Measurements from ENCODE around the gene BAIAP2L2. TPM values are rescaled to one million over a fixed set of nuclear protein-coding genes. Genes with fewer than 3 reads are reported as not detected.

Gene BAIAP2L2
- total and polyA plus RNA-seq, 10 of the 15 experiments (the other 5 are each of a cell fraction or from before 2014, with no cell fraction given) = 0.08 to 0.38 (median 0.14) TPM; not detected in 6

DNA sequence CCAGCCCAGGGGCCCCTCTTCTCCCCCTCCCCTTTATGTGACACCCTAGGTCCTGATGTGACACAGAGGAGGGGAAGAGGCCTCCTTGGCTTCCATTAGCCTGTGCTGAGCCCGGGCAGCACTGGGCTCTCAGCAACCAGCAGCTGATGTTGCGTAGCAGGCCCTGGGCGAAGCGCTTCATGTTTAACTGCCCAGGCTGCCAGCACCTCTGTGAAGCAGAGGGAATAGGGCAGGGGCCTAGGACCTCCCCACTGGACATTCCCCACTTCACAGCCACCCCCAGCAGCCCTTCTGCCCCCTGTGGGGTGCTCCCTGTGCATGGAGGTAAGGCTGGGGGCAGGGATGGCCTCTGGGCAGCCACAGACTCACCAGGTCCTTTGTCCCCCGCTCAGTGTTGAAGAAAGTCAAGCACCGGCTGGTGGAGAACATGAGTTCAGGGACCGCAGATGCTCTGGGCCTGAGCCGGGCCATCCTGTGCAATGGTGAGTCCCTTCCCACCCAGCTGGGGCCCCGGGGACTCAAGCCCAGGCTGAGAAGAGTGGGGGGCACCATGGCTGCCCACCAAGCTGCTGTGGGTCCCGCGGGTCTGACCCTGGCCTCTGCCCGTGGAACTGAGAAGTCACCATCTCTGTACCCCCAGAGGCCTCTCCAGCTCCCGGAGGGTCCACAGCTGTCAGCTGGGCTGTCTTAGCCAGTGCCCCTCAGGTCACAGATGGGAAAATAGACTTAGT lies 41.7 kb downstream of the BAIAP2L2 start:
- no peak overlapping the region for H3K4me3 ChIP-seq
- ChIA-PET RAD21 (ENCODE audit: unreplicated experiment) (interaction anchor here (0.5 to 1.0 kb wide), 3 partner anchors 16 to 188 kb away, joined by 3 to 4 read pairs (median 3); no protein-coding TSS in a partner anchor), POLR2A (interaction anchor here (0.5 kb wide), 1 partner anchor 277 kb away, joined by 6 read pairs; no protein-coding TSS in a partner anchor), CTCF (interaction anchor here (3.1 kb wide), 1 partner anchor 16 kb away, joined by 17 read pairs; no protein-coding TSS in a partner anchor), SMC1A (ENCODE audit: uncharacterized antibody, unreplicated experiment) (interaction anchor here (0.9 kb wide), 1 partner anchor 60 kb away, joined by 3 read pairs; no protein-coding TSS in a partner anchor)
- no peaks in the 10 kb centered on the region for H4K20me1 ChIP-seq (ENCODE audit: control insufficient read depth, insufficient read depth)
- H3K79me2 ChIP-seq (ENCODE audit: control insufficient read depth, insufficient read depth, low read length) = no peaks in the 10 kb centered on the region
- H2AFZ ChIP-seq (ENCODE audit: control insufficient read depth, low read depth, low read length) = no peak overlapping the region
- H3K27me3 ChIP-seq (replicated peaks in 1 of 2; ENCODE audit: control insufficient read depth in 2 of 2, insufficient read depth in 2 of 2, low read length in 1 of 2) = no peaks in the 10 kb centered on the region
- DNase-seq (ENCODE audit: low read depth, low spot score) (no peak), FAIRE-seq (no peak), ATAC-seq (no peak)
- 83% methylated on average over 13 of the region's 13 CpGs for WGBS (ENCODE audit: insufficient coverage, insufficient replicate concordance, low lambda C conversion rate, missing lambda C conversion rate)
- in situ Hi-C loops (cut with MboI) = no loop called here
- H3K27ac ChIP-seq (ENCODE audit: control insufficient read depth, insufficient read depth) = no peak overlapping the region
- TF ChIP-seq NRF1 (conservative IDR thresholded peaks at IDR 0.05; ENCODE audit: low read depth, low read length) (no peak), ZBED1 (IDR thresholded peaks at IDR 0.05; ENCODE audit: borderline replicate concordance) (no peak), MTA2 (IDR thresholded peaks at IDR 0.05; ENCODE audit: low read depth) (no peak), HCFC1 (IDR thresholded peaks at IDR 0.05; ENCODE audit: low read length) (no peak), RBBP5 (conservative IDR thresholded peaks at IDR 0.05) (no peak), SP1 (IDR thresholded peaks at IDR 0.05; ENCODE audit: low read depth, low read length) (no peak), BRCA1 (IDR thresholded peaks at IDR 0.05; ENCODE audit: low read depth, low read length) (no peak), BHLHE40 (IDR thresholded peaks at IDR 0.05; ENCODE audit: borderline replicate concordance in 1 of 2, low read depth in 2 of 2, low read length in 1 of 2) (no peak), WRNIP1 (IDR thresholded peaks at IDR 0.05; ENCODE audit: borderline replicate concordance, low read depth, low read length) (no peak), ASH2L (IDR thresholded peaks at IDR 0.05; ENCODE audit: borderline replicate concordance, low read depth) (no peak), PAX5 (IDR thresholded peaks at IDR 0.05; ENCODE audit: borderline replicate concordance, low read depth, low read length) (no peak), SRF (IDR thresholded peaks at IDR 0.05; ENCODE audit: low read depth in 2 of 2, low read length in 2 of 2) (no peak), FOXM1 (IDR thresholded peaks at IDR 0.05; ENCODE audit: low read depth, low read length) (no peak), NBN (IDR thresholded peaks at IDR 0.05) (no peak), FOXK2 (IDR thresholded peaks at IDR 0.05) (no peak), RCOR1 (conservative IDR thresholded peaks at IDR 0.05; ENCODE audit: low read depth, low read length) (no peak)
- TF ChIP-seq, protein P1, sequence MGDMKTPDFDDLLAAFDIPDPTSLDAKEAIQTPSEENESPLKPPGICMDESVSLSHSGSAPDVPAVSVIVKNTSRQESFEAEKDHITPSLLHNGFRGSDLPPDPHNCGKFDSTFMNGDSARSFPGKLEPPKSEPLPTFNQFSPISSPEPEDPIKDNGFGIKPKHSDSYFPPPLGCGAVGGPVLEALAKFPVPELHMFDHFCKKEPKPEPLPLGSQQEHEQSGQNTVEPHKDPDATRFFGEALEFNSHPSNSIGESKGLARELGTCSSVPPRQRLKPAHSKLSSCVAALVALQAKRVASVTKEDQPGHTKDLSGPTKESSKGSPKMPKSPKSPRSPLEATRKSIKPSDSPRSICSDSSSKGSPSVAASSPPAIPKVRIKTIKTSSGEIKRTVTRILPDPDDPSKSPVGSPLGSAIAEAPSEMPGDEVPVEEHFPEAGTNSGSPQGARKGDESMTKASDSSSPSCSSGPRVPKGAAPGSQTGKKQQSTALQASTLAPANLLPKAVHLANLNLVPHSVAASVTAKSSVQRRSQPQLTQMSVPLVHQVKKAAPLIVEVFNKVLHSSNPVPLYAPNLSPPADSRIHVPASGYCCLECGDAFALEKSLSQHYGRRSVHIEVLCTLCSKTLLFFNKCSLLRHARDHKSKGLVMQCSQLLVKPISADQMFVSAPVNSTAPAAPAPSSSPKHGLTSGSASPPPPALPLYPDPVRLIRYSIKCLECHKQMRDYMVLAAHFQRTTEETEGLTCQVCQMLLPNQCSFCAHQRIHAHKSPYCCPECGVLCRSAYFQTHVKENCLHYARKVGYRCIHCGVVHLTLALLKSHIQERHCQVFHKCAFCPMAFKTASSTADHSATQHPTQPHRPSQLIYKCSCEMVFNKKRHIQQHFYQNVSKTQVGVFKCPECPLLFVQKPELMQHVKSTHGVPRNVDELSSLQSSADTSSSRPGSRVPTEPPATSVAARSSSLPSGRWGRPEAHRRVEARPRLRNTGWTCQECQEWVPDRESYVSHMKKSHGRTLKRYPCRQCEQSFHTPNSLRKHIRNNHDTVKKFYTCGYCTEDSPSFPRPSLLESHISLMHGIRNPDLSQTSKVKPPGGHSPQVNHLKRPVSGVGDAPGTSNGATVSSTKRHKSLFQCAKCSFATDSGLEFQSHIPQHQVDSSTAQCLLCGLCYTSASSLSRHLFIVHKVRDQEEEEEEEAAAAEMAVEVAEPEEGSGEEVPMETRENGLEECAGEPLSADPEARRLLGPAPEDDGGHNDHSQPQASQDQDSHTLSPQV (IDR thresholded peaks at IDR 0.05) = no peak
- TF ChIP-seq, protein P2, sequence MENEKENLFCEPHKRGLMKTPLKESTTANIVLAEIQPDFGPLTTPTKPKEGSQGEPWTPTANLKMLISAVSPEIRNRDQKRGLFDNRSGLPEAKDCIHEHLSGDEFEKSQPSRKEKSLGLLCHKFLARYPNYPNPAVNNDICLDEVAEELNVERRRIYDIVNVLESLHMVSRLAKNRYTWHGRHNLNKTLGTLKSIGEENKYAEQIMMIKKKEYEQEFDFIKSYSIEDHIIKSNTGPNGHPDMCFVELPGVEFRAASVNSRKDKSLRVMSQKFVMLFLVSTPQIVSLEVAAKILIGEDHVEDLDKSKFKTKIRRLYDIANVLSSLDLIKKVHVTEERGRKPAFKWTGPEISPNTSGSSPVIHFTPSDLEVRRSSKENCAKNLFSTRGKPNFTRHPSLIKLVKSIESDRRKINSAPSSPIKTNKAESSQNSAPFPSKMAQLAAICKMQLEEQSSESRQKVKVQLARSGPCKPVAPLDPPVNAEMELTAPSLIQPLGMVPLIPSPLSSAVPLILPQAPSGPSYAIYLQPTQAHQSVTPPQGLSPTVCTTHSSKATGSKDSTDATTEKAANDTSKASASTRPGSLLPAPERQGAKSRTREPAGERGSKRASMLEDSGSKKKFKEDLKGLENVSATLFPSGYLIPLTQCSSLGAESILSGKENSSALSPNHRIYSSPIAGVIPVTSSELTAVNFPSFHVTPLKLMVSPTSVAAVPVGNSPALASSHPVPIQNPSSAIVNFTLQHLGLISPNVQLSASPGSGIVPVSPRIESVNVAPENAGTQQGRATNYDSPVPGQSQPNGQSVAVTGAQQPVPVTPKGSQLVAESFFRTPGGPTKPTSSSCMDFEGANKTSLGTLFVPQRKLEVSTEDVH (IDR thresholded peaks at IDR 0.05; ENCODE audit: low read depth, partially characterized antibody) = no peak
- no peaks in the 10 kb centered on the region for H3K4me1 ChIP-seq (ENCODE audit: control insufficient read depth, insufficient read depth, low read length)
- H3K4me2 ChIP-seq (ENCODE audit: control insufficient read depth, insufficient read depth) = no peak overlapping the region
- no peaks in the 10 kb centered on the region; a peak in 3 of 4 replicates for H3K36me3 ChIP-seq (ENCODE audit: control insufficient read depth in 2 of 2, insufficient read depth in 2 of 2, low read length in 1 of 2)
- intact Hi-C loops (cut with micrococcal nuclease; ENCODE audit: unreplicated experiment) = no loop called here
- no TSS peak for BruUV-seq (replicated peaks)
- H3K9me3 ChIP-seq (replicated peaks; ENCODE audit: control insufficient read depth, insufficient read depth, low read length) = no peaks in the 10 kb centered on the region
- no peak overlapping the region for H3K9ac ChIP-seq (ENCODE audit: control insufficient read depth, insufficient read depth, low read length)

Data from GM12878 (cell line).